NCI-H345 treated with DMSO at 0.1 percent for 48 hours (cell line): Measurements from ENCODE around the gene CFAP157.

Experiments
- DNase-seq: peaks from one replicate; lab custom pipeline; 2025; ENCODE audit not compliant: unreplicated experiment; lab: John Stamatoyannopoulos, UW

The CFAP157 gene

DNA sequence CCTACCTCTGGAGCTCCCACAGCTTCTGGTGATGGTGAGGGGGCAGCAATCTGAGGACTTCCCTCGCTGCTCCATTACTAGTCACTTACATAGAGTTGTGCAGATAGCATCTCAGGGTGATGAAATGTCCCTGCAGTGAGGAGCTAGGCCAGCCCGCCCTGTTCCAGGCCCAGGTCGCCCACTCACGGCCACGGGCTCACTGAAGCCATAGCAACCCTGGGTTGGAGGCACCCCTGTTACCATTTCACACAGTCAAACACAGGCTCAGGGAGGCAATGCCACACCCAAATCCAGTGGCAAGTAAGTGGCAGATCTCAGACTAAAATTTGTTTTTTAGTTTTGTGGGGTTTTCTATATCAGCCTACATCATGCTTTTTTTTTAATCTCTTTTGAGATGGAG is 52.1 kb downstream of the CFAP157 start:
- DNase-seq, result no peak

DNA sequence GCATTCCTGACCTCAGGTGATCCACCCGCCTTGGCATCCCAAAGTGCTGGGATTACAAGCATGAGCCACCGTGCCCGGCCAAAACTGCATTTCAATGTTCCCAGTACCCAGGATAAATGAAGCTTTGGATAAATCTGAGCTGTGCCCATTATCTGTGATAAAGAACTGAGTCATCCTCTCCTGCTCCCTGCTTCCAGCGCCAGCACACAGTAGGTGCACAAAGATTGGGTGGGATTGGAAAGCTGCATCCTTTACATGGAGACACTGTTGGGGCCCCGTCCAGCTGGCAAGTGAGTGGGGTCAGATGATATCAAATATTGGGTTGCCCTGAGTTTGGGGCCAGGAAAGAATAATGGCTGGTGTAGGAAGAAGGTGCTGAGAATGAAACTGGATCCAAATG is 54.3 kb downstream of the CFAP157 start:
- DNase-seq, result no peak

DNA sequence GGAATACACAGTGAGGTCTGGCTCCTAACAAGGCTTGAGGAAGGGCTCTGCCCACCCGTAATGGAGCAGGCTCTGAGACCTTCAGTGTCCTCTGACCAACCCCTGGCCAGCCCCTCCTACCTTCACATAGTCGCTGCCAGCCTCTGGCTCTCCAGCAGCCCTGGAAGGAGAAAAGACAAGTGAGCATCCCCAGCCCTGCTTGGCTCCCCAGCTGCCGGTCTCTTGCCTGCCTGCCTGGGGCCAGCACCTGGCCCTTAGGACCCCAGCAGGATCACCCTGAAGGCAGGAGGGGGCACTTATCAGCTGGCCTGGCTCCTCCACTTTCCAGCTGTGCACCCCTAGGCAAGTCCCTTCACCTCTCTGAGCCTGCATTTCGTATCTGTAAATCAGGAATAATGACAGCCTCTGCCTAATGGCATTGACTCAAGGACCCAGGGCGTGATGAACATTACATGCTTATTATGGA is 54.7 kb downstream of the CFAP157 start:
- no peak for DNase-seq

DNA sequence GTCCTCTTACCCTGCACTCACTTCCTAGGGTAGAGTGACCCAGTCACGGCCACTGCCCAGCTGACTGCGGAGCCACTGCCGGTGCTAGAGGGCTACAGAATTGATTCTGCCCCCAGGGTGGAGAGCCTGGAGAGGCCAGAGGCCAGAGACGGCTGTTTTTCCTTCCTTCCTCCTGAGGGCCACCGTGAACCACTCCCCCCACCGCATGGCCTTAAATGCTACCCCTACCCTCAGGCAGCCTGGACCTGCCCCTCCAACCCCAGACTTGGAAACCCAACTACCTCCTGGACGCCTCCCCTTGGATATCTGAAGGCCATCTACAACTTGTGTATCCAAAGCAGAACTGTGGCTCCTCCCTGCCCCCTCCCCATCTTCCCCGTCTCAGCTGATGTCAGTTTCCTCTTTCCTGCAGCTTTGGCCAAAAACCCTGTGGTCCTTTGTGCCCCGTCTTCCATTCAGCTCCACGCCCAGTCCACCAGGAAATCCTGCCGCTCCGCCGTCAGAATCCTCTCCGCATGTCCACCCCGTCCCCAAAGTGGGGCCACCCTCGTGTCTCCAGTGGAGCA is 55.4 kb downstream of the CFAP157 start:
- DNase-seq, result no peak

DNA sequence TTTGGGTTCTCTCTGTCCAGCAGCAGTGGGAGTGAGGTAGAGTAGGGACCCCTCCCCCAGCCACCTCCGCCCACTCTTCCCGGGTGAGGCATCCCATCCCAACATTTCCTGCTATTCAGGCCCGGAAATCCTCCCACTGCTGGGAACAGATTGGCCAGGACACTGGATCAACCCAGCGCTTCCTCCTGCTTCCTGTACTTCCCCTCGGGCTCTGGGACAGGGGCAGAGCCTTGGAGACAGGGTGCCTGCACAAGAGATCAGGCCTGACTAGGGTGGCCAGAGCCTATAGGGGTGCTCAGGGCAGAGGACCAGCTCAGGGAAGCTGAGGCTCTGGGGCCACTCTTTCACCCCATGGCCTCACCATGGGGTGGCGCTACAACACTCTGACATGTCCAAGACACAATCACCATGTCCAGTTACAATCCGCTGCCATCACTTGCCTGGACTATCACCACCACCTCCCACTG is 57.2 kb downstream of the CFAP157 start:
- DNase-seq, result no peak

DNA sequence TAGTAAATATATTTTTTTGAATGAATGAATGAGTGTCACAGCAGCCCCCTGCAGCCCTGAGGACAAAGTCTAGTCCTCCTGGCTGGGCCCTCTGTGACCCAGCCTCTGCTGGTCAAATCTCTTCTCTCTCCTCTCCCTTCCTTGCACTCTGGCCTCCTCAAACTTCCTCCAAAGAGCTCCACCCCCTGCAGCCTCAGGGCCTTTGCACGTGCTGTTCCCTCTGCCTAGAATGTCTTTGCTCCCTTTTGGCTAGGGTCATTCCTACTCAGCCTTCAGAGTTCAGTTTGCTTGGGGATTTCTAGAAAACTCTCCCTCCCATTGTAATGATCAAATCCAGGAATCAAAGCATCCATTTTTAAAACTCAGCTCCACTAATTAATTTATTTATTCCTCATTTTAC is 58.6 kb downstream of the CFAP157 start:
- no peak for DNase-seq
